Progenitor cell of endocrine pancreas (in vitro differentiated cells): ENCODE measurements around the gene EVA1A. TPM values are rescaled to one million over a fixed set of nuclear protein-coding genes. Genes with fewer than 3 reads are reported as not detected.

Experiments used
- DNase-seq: peaks from one replicate; pipeline ENCODE4 v3.0.0; 2021; ENCODE audit warnings: low spot score; ENCODE audit not compliant: unreplicated experiment
- H3K27ac Mint-ChIP-seq: 2 replicates; pipeline ENCODE4 v1.8.0; 2021; ENCODE audit warnings: mild to moderate bottlenecking, moderate library complexity, mixed read lengths
- H3K27me3 Mint-ChIP-seq: 2 replicates; pipeline ENCODE4 v1.8.0; 2021; ENCODE audit warnings: mixed read lengths
- H3K36me3 Mint-ChIP-seq: 2 replicates; pipeline ENCODE4 v1.8.0; 2022; ENCODE audit warnings: mixed read lengths; ENCODE audit not compliant: insufficient read depth
- H3K4me1 Mint-ChIP-seq: 2 replicates; pipeline ENCODE4 v1.8.0; 2021; ENCODE audit warnings: low read depth, mixed read lengths
- H3K4me3 Mint-ChIP-seq: 2 replicates; pipeline ENCODE4 v1.8.0; 2021; ENCODE audit warnings: low read depth, mild to moderate bottlenecking, moderate library complexity, mixed read lengths
- H3K9me3 Mint-ChIP-seq: 2 replicates; pipeline ENCODE4 v1.8.0; 2021; ENCODE audit warnings: low read depth, mixed read lengths
- total RNA-seq: library from RNA; stranded (reverse); gene quantifications from 2 replicates; pipeline ENCODE4 v1.2.1, GENCODE V29; 2021
- TF ChIP-seq, protein P1 (sequence below): fragments of 200-600 bp; sonication (generic); IDR thresholded peaks from one replicate; pipeline ENCODE4 v1.5.0; 2021; ENCODE audit warnings: antibody characterized with exemption, mild to moderate bottlenecking; ENCODE audit not compliant: unreplicated experiment

The EVA1A gene
- total RNA-seq, 1 donor from 2014 or later = 10.9 TPM

DNA sequence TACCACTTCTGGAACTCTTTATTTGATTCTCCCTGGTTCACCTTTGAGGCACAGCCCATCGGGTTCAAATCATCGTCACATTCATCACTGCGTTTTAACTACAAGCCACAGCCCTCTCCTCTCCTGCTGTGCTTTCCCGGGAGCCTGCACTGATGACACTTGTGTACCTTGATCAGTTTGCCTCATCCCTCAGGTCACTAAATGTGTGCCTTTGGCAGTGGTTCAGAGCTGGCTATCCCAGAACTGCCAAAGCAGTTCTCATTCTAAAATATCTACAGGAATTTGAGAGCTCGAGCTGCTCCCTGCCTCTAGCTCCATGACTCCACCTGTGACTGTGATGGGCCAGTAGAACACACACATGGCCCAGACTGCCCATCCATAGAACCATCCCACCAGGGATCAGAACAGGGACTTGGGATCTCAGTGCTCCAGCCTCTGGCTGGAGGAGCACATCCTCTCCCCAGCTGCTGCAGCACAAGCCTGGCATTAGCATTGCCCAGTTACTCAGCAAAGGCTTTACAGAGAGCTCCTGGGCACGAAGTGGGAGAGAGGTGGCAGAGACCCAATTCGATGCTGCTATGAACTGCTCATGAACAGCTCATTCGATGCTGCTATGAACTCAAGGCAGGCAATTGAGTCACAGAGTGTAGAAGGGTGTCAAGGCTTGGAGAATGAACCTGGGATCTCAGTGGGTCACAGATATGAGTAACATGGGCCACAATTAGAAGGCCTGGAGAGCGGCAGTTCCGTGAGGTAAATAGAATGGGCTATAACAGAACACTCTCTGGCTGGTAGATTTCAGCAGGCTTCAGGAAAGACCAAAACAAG, 41.9 kb downstream of the EVA1A start:
- Mint-ChIP-seq H3K4me1 (peaks cover 2% of the 10 kb centered on the region), H3K36me3 (peaks cover 19% of the 10 kb centered on the region), H3K27me3 (no peaks in the 10 kb centered on the region), H3K9me3 (peaks cover 2% of the 10 kb centered on the region), H3K27ac (no peak overlapping the region), H3K4me3 (no peak overlapping the region)
- DNase-seq = no peak
- TF ChIP-seq, protein P1, sequence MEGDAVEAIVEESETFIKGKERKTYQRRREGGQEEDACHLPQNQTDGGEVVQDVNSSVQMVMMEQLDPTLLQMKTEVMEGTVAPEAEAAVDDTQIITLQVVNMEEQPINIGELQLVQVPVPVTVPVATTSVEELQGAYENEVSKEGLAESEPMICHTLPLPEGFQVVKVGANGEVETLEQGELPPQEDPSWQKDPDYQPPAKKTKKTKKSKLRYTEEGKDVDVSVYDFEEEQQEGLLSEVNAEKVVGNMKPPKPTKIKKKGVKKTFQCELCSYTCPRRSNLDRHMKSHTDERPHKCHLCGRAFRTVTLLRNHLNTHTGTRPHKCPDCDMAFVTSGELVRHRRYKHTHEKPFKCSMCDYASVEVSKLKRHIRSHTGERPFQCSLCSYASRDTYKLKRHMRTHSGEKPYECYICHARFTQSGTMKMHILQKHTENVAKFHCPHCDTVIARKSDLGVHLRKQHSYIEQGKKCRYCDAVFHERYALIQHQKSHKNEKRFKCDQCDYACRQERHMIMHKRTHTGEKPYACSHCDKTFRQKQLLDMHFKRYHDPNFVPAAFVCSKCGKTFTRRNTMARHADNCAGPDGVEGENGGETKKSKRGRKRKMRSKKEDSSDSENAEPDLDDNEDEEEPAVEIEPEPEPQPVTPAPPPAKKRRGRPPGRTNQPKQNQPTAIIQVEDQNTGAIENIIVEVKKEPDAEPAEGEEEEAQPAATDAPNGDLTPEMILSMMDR = no peak

DNA sequence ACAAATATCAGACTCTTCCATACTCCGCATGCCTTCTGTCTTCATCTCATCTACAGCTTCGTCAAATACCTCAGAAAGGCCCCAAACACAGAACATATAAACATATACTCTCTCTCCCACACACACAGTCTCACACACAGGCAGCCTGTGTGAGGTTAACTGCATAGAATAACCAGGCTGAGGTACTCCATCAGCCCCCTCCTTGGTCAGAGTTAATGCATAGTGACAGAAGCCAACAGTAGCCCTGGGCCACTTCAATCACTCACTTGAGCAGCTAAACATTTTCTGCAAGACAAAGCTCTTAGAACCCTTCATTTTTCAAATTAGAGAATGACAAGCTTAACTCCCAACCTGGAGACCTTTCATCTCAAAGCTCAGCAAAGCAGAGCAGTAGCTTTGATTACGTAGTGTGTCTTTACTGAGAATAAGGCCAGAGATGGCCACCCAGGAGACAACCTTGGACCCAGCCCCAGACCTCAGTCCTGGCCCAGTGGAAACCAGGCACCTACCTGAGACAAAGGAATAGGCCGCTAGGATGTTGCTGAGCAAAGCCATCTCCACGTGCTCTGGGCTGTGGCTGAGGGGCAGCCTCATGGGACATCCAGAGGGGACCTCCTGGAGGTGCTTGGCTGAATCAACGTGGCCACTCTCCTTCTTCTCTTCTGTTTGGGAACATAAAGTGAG, 43.0 kb downstream of the EVA1A start:
- H3K9me3 Mint-ChIP-seq = peaks cover 9% of the 10 kb centered on the region
- peaks cover 30% of the 10 kb centered on the region for H3K36me3 Mint-ChIP-seq
- no peaks in the 10 kb centered on the region for H3K4me1 Mint-ChIP-seq
- TF ChIP-seq, protein P1 = no peak
- H3K4me3 Mint-ChIP-seq = no peak overlapping the region
- no peak for DNase-seq
- H3K27ac Mint-ChIP-seq = no peak overlapping the region
- no peaks in the 10 kb centered on the region for H3K27me3 Mint-ChIP-seq

DNA sequence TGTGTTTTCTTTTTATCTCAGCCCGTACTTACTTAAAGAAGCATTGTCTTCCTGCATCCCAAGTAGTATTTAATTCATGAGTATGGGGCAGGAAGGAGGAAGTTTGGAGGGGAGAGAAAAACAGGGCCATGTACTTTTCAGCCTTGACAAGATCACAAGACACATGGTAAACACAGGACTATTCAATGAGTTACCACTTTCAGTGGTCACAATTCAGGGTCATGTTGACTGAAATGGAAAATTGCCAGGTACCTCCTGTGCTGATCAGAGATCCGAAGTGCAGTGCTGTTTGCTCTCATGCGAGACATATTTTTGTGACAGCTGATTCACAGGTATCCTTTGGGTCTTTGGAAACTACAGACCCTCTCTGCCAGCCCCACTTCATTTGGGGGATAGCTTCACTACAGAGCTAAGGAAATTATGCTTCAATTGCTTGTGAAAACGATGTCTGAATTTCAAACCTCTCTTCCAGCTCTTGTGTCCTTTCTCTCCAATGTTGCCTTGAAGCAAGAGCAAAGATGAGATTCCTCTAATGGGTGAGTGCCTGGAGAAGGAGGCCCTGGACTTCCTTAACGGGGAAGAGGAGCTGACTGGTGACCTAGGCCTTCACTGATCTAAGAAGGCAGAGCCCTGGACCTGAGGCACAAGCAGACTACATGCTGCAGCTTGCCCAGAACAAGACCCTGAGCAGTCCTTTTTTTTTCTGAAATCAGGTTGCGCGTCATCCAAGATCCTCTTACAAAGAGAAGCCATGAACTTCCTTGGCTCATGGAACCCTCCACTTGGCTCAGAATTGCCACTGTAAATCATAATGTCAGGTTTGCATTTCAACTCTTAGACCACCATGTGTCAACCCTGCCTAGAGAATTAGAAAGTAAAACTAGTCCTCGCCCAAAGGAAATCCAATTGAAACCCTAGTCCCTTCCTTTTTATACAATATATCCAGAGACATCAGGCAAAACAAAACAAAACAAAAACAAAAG, 44.1 kb downstream of the EVA1A start:
- Mint-ChIP-seq H3K36me3 (peaks cover 38% of the 10 kb centered on the region), H3K27me3 (no peaks in the 10 kb centered on the region), H3K9me3 (peaks cover 20% of the 10 kb centered on the region), H3K4me3 (no peak overlapping the region), H3K4me1 (no peaks in the 10 kb centered on the region), H3K27ac (no peak overlapping the region)
- no peak for DNase-seq
- TF ChIP-seq, protein P1 = no peak

DNA sequence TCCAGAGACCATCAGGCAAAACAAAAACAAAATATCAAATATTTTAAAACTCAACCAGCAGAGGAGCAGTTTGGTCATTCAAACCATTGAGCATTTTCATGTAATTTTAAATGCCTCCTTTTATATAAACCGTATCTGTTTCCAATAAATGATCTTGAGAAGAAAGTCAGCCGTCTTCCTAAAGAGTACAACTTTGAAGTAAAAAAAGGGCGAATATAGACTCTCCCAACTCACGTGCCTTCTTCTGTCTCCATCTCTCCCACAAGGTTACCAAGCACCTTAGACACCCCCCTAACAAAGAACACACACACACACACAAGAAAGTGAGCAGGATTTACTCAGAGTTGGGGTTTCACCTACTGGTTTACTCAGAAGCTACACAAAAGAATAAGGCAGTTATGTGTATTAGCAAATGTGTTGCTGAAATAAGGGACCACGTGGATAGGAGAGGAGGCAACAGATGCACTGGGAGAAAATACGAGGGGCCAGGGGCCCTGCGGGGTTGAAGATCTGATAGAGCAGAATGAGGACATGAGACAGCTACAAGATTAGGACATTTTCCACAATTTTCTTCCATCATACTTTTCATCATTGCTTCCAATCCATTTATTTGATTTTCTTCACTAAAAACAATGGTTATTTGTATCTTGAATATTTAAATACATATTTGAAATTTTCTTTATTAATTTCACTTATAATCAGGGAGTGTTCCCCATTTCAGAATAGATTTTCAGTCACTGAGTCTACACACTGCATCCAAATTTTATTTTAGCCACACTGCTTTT, 45.0 kb downstream of the EVA1A start:
- Mint-ChIP-seq H3K27ac (no peak overlapping the region), H3K27me3 (no peaks in the 10 kb centered on the region), H3K9me3 (peaks cover 21% of the 10 kb centered on the region), H3K4me1 (no peaks in the 10 kb centered on the region), H3K4me3 (no peak overlapping the region), H3K36me3 (peaks cover 44% of the 10 kb centered on the region)
- TF ChIP-seq, protein P1 = no peak
- no peak for DNase-seq
